Lung (tissue), 12 donors: ENCODE data around the gene GALNT2. TPM values are rescaled to one million over a fixed set of nuclear protein-coding genes. Genes with fewer than 3 reads are reported as not detected.
A peak's percentile ranks its signal among the peaks of the same experiment; 100 is the strongest.

Experiments
- ATAC-seq: fragments of 200-7000 bp; cut with Tn5 transposase; one replicate; pipeline ENCODE4 v1.9.1; 2020; ENCODE audit warnings: moderate number of reproducible peaks; ENCODE audit not compliant: insufficient read depth, low FRiP score
- DNase-seq, 3 donors: peaks; one replicate each; pipeline ENCODE4 v3.0.0-alpha.2; 2013 to 2017
- H3K27ac ChIP-seq, 2 donors: one replicate each; pipeline ENCODE4 v1.5.1; 2013; ENCODE audit warnings: mild to moderate bottlenecking in 2 of 2, moderate library complexity in 2 of 2, control low read depth in 1 of 2, inconsistent platforms in 1 of 2, low read depth in 1 of 2, low read length in 1 of 2
- H3K27me3 ChIP-seq, 3 donors: one replicate each; pipeline ENCODE4 v1.5.1; 2013; ENCODE audit warnings: low read length in 2 of 3; ENCODE audit not compliant: control insufficient read depth in 3 of 3, insufficient read depth in 3 of 3
- H3K36me3 ChIP-seq, 4 donors: one replicate each; pipeline ENCODE4 v1.5.1; 2013; ENCODE audit warnings: low read length in 4 of 4, mild to moderate bottlenecking in 1 of 4, moderate library complexity in 1 of 4; ENCODE audit not compliant: control insufficient read depth in 4 of 4, insufficient read depth in 4 of 4
- H3K4me1 ChIP-seq, 5 donors: one replicate each; pipeline ENCODE4 v1.5.1; 2013; ENCODE audit warnings: low read length in 5 of 5, mild to moderate bottlenecking in 2 of 5, moderate library complexity in 1 of 5; ENCODE audit not compliant: control insufficient read depth in 5 of 5, insufficient read depth in 5 of 5
- H3K4me3 ChIP-seq: one replicate; pipeline ENCODE4 v1.5.1; 2013; ENCODE audit warnings: mild to moderate bottlenecking, control low read depth, moderate library complexity
- H3K9ac ChIP-seq, 2 donors: one replicate each; pipeline ENCODE4 v1.5.1; 2013; ENCODE audit warnings: low read length in 2 of 2, control low read depth in 1 of 2; ENCODE audit not compliant: insufficient read depth in 1 of 2
- H3K9me3 ChIP-seq, 4 donors: one replicate each; pipeline ENCODE4 v1.5.1; 2013; ENCODE audit warnings: low read length in 3 of 4, mild to moderate bottlenecking in 1 of 4, moderate library complexity in 1 of 4; ENCODE audit not compliant: control insufficient read depth in 4 of 4, insufficient read depth in 3 of 4
- CTCF ChIP-seq: IDR thresholded peaks from 2 replicates; pipeline ENCODE4 v1.5.1; 2012; ENCODE audit warnings: mild to moderate bottlenecking; ENCODE audit errors: control extremely low read depth, extremely low read depth
- WGBS, 2 donors: extraction: QIAGEN DNeasy Blood & Tissue Kit; methylation state at CpG; one replicate each; pipeline ENCODE4 v1.1.7; 2013; 5-methylcytosine and 5-hydroxymethylcytosine counted together
- polyA plus RNA-seq, 2 donors: library from polyadenylated mRNA; stranded (reverse); fragments of 200-250 nt; gene quantifications; one replicate each; pipeline ENCODE4 v1.2.1, GENCODE V29; 2013
- total RNA-seq, 2 donors: library from RNA; depleted of rRNA in 1 of 2; stranded (reverse); fragments of >200 nt in 1 of 2; gene quantifications; one replicate each; pipeline ENCODE4 v1.2.1, GENCODE V29; 2014 to 2021
- donor health status: control.
- donor health status: control.
- donor health status: Bipolar disorder and iron deficiency.
- donor health status: healthy.
- donor health status: DM: yes; HTN: yes; CAD: no.

GALNT2 gene
- total and polyA plus RNA-seq, 4 donors: 23.1 to 101 (median 58.9) TPM

GRCh38 chr1:230187290-230187689, 120.3 kb downstream of the GALNT2 start:
- Histone ChIP-seq H3K9me3 (no peaks in the 10 kb centered on the region), H3K4me3 (no peak overlapping the region), H3K27me3 (no peaks in the 10 kb centered on the region), H3K4me1 (peaks cover 0 to 17% (median 6%) of the 10 kb centered on the region in 5 donors), H3K36me3 (peaks cover 0 to 4% (median 0%) of the 10 kb centered on the region in 4 donors), H3K9ac (no peak overlapping the region), H3K27ac (no peak overlapping the region)
- no peak for TF ChIP-seq CTCF
- 78 to 86% methylated on average over 5 of the region's 5 CpGs for WGBS, 2 donors
- ATAC-seq (no peak), DNase-seq (no peak)

GRCh38 chr1:230188826-230189225, 121.8 kb downstream of the GALNT2 start:
- 92 to 95% methylated on average over 6 of the region's 6 CpGs for WGBS, 2 donors
- H3K9ac ChIP-seq: no peak overlapping the region
- no peak overlapping the region for H3K27ac ChIP-seq
- no peaks in the 10 kb centered on the region for H3K9me3 ChIP-seq
- peaks cover 0 to 17% (median 6%) of the 10 kb centered on the region in 5 donors for H3K4me1 ChIP-seq
- H3K36me3 ChIP-seq: peaks cover 0 to 4% (median 0%) of the 10 kb centered on the region in 4 donors
- H3K4me3 ChIP-seq: no peak overlapping the region
- TF ChIP-seq CTCF: no peak
- H3K27me3 ChIP-seq: no peaks in the 10 kb centered on the region
- ATAC-seq (no peak), DNase-seq (no peak)

DNA sequence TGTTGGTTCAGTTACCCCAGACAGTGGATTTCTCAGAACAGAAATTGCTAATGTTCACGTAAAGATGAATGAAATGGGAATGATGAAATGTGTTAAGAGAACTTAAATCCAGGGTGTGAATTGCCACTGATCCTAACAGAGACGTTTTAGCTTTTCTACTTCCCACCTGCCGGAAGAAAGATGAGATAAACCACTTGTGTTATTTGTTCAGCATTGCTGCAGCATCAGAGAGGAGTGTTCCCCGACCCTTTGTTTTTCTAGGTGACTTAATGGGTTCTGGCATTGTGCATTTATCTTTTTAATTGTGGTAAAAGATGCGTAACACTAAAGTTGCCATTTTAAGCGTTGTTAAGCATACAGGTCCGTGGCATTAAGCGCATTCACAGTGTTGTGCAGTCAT, 122.3 kb downstream of the GALNT2 start:
- Histone ChIP-seq H3K9ac (no peak overlapping the region), H3K27ac (no peak overlapping the region), H3K4me1 (peaks cover 0 to 17% (median 6%) of the 10 kb centered on the region in 5 donors), H3K4me3 (no peak overlapping the region), H3K9me3 (no peaks in the 10 kb centered on the region), H3K27me3 (no peaks in the 10 kb centered on the region), H3K36me3 (peaks cover 0 to 4% (median 0%) of the 10 kb centered on the region in 4 donors)
- DNase-seq (no peak), ATAC-seq (no peak)
- 82 to 85% methylated on average over 8 of the region's 8 CpGs for WGBS, 2 donors
- TF ChIP-seq CTCF: no peak

DNA sequence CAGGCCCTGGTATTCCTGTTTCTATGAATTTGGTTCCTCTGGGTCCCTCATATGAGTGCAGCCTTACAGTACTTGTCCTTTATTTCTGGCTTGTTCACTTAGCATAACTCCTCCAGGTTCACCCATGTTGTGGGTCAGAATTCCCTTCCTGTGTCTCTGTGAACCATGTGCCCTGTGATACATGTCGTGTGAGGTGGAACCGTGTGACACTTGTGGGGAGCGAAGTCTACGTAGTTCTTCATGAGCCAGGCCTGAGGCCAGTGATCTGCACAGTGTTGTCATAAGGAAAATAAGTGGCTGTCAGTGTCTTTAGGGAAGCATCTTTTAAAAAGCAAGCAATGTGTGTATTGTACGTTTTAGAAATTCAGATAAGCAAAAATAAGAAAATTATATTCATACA, 122.8 kb downstream of the GALNT2 start:
- no peak for DNase-seq
- Histone ChIP-seq H3K9ac (no peak overlapping the region), H3K27ac (peak overlapping the region in 1 of 2 donors; percentile 20), H3K36me3 (peaks cover 0 to 4% (median 0%) of the 10 kb centered on the region in 4 donors), H3K4me3 (no peak overlapping the region), H3K4me1 (peaks cover 0 to 17% (median 6%) of the 10 kb centered on the region in 5 donors), H3K27me3 (no peaks in the 10 kb centered on the region), H3K9me3 (no peaks in the 10 kb centered on the region)
- no peak for ATAC-seq
- 91 to 94% methylated on average over 5 of the region's 5 CpGs for WGBS, 2 donors
- TF ChIP-seq CTCF: no peak
